ENCODE measurements around the gene STRBP.

STRBP gene

GRCh38 chr9:123129423-123129822 lies 139.0 kb downstream of the STRBP start:
- DNase-seq (ENCODE audit: low read depth) = no peak

- DNase-seq (ENCODE audit: low read depth) = no peak
These were observed 139.8 kb downstream of the STRBP start for GRCh38 chr9:123128591-123128990.

GRCh38 chr9:123127512-123128075 lies 140.8 kb downstream of the STRBP start:
- DNase-seq (ENCODE audit: low read depth) = no peak

- no peak for DNase-seq (ENCODE audit: low read depth)
These were observed 146.9 kb downstream of the STRBP start for GRCh38 chr9:123121457-123121856.

- DNase-seq (ENCODE audit: low read depth) = no peak
These were observed 147.4 kb downstream of the STRBP start for GRCh38 chr9:123120953-123121352.

GRCh38 chr9:123120131-123120530 lies 148.3 kb downstream of the STRBP start:
- no peak for DNase-seq (ENCODE audit: low read depth)

- no peak for DNase-seq (ENCODE audit: low read depth)
These were observed 148.8 kb downstream of the STRBP start for GRCh38 chr9:123119566-123119965.

- DNase-seq (ENCODE audit: low read depth) = no peak
These were observed 152.3 kb downstream of the STRBP start for GRCh38 chr9:123116036-123116435.

GRCh38 chr9:123115146-123115913 lies 153.1 kb downstream of the STRBP start:
- no peak for DNase-seq (ENCODE audit: low read depth)

- DNase-seq (ENCODE audit: low read depth) = no peak
These were observed 155.2 kb downstream of the STRBP start for GRCh38 chr9:123113185-123113584.

- DNase-seq (ENCODE audit: low read depth) = no peak
These were observed 156.1 kb downstream of the STRBP start for GRCh38 chr9:123112015-123112975.

GRCh38 chr9:123111427-123112014 lies 156.9 kb downstream of the STRBP start:
- DNase-seq (ENCODE audit: low read depth) = no peak

GRCh38 chr9:123109540-123110279 lies 158.7 kb downstream of the STRBP start:
- no peak for DNase-seq (ENCODE audit: low read depth)

- no peak for DNase-seq (ENCODE audit: low read depth)
These were observed 159.4 kb downstream of the STRBP start for GRCh38 chr9:123108976-123109375.

- DNase-seq (ENCODE audit: low read depth) = no peak
These were observed 160.6 kb downstream of the STRBP start for GRCh38 chr9:123107639-123108285.

- DNase-seq (ENCODE audit: low read depth) = no peak
These were observed 162.9 kb downstream of the STRBP start for GRCh38 chr9:123105490-123105889.

GRCh38 chr9:123104807-123105206 lies 163.6 kb downstream of the STRBP start:
- no peak for DNase-seq (ENCODE audit: low read depth)

GRCh38 chr9:123102375-123103113 lies 165.8 kb downstream of the STRBP start:
- DNase-seq (ENCODE audit: low read depth) = no peak

GRCh38 chr9:123099548-123099947 lies 168.8 kb downstream of the STRBP start:
- DNase-seq (ENCODE audit: low read depth) = no peak

GRCh38 chr9:123099042-123099441 lies 169.3 kb downstream of the STRBP start:
- no peak for DNase-seq (ENCODE audit: low read depth)

Data from stromal cell of bone marrow (primary cell).